HG02981 (cell line): ENCODE data around the gene C5orf22.
"Not testable (repeated sequence)": the region's sequence is repeated elsewhere in the genome, so short reads cannot be mapped to it uniquely, and the experiment has no call there.

Experiments used
- ATAC-seq: cut with Tn5 transposase; IDR thresholded peaks from one replicate; pipeline ENCODE4 v1.9.1; 2021; ENCODE audit warnings: mild to moderate bottlenecking, moderate library complexity; ENCODE audit not compliant: unreplicated experiment

Gene C5orf22

DNA sequence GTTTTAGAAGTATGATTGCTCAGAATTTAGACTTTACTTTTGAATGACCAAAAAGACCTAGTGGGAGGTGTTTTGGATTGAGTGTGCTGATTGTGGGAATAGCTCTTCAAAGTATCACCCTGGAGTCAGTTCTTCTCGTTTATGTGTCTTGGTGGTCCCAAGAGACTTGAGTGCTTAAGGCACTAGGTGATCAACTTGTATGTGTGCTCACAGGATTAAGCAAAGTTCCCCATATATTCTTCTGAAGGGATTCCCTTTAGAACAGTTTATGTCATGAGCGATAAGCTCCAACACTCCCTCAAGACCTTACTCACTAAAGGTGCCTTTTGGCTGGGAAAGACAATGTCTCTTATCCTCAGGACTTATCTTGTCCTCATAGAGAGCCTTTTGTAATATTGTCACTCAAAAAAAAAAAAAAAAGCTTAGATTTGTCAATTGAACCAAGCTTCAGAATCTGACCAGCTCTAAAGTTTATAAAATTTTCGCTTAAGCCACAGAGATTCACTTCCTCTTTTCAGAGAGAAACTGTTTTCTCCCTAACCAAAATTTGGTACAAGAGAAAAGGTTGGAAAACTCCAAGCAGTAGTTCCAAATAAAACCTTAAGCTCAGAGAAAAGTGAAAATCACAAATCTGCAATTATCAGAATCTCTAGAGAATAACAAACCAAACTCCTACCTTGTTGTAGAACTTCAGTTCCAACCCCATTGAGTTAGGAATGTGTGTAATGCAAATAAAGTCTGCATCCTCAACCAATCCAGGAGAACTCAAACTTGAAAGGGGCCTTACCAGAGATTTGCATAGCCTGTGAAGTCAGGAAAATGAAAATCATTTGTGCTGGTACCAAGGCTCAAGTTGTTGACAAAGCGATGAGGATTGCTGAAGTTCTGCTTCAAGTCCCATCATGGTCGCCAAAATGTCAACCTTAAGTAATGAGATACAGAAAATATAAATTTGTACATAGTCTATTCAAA lies 66.8 kb downstream of the C5orf22 start:
- no peak for ATAC-seq

DNA sequence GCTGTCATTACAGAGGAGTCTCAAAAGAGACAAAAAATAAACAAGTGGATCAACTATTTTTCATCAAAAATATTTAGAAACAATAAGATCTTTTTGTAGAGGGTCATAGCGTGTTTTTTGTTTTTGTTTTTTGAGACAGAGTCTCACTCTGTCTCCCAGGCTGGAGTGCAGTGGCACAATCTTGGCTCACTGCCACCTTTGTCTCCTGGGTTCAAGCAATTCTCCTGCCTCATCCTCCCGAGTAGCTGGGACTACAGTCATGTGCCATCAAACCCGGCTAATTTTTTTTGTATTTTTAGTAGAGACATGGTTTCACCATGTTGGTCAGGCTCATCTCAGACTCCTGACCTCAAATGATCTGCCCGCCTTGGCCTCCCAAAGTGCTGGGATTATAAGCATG lies 70.2 kb downstream of the C5orf22 start:
- ATAC-seq = not testable (repeated sequence)

DNA sequence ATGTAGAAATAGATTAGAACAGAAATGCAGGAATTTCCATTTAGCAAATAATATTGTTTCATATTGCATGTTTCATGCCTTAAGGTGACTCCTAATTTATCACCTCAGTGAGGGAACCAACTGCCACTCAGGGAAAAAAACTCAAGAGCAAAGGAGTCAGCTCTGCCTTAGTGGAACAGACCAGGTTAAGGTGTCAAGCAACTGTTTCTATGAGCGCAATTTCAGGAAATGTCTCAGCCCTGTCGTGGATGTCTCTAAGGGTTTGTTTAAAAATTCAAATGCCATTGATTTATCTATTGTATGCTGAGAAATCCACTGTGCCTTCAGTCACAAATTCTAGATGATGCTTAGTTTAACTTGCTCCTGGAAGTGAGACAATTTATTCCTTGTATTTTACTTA lies 72.1 kb downstream of the C5orf22 start:
- no peak for ATAC-seq

DNA sequence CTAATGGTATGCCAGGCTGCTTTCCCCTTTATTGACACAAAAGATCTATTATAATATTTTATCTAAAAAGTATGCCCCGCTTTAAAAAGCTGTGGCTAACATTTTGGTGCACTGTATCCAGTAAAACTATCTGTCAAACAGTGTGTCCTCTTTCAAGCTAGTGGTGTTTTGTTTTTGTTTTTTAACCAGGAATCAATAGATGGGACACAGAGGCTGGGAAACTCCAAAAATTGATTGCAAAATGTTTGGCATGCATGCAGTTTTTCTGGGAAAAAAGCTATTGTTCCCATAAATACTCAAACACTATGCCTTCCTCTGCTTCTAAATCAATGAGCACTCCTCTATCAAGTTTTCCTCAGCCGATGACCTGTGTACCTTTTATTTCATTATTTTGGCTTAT lies 72.5 kb downstream of the C5orf22 start:
- no peak for ATAC-seq
